Spleen (tissue), 7 donors: ENCODE measurements around the gene TENT5C.

Source experiments
- POLR2A ChIP-seq, 3 donors: fragments of 450-650 bp; IDR thresholded peaks; one replicate each; pipeline ENCODE4 v1.5.1; 2017; ENCODE audit warnings: antibody characterized with exemption in 3 of 3, mild to moderate bottlenecking in 1 of 3
- POLR2AphosphoS5 ChIP-seq, 3 donors: sonication (generic); formaldehyde crosslinking; IDR thresholded peaks; one replicate each; pipeline ENCODE4 v1.5.1; 2017; ENCODE audit warnings: antibody characterized with exemption in 3 of 3
- TF ChIP-seq, protein P1 (sequence below), 11 experiments: fragments of 200-600 bp in 7 of 11; fragments of 450-650 bp in 4 of 11; sonication (generic) in 4 of 11; IDR thresholded peaks in 8 of 11; conservative IDR thresholded peaks in 3 of 11; 1 replicate in 7 of 11; 2 replicates in 4 of 11; pipeline versions ENCODE4 v1.4.0 to v1.8.0; 2016 to 2021; ENCODE audit warnings: antibody characterized with exemption in 11 of 11, inconsistent platforms in 4 of 11, mild to moderate bottlenecking in 1 of 11
- donor health status: DM: no; HTN: no; CAD: no; lungs with moderate emphysema.
- donor health status: DM: no; HTN: no; CAD: no.
- donor health status: DM: no; HTN: no; CAD: no.

DNA sequence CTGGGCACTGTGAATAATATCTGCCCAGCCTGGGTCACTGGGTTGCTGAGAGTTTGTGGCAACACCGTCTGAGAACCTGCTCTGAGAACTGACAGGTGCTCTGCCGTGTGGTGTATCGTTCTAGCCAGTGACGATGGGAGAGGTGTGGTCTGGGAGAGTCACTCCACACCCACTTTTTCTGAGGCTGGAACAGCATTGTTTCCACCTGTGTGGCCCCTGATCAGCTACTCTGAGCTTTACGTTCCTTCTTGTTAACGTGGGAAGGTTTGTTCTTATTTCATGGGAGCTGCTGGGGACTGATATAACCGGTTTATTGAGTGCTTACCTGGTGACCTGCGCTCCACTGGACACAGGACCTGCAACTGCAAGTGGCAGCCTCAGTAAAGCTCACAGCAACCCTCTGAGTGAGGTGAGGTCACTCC, 34.8 kb upstream of the TENT5C start:
- TF ChIP-seq, protein P1, sequence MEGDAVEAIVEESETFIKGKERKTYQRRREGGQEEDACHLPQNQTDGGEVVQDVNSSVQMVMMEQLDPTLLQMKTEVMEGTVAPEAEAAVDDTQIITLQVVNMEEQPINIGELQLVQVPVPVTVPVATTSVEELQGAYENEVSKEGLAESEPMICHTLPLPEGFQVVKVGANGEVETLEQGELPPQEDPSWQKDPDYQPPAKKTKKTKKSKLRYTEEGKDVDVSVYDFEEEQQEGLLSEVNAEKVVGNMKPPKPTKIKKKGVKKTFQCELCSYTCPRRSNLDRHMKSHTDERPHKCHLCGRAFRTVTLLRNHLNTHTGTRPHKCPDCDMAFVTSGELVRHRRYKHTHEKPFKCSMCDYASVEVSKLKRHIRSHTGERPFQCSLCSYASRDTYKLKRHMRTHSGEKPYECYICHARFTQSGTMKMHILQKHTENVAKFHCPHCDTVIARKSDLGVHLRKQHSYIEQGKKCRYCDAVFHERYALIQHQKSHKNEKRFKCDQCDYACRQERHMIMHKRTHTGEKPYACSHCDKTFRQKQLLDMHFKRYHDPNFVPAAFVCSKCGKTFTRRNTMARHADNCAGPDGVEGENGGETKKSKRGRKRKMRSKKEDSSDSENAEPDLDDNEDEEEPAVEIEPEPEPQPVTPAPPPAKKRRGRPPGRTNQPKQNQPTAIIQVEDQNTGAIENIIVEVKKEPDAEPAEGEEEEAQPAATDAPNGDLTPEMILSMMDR (IDR thresholded peaks at IDR 0.05 in 8 of 11, conservative IDR thresholded peaks at IDR 0.05 in 3 of 11), result no peak
- TF ChIP-seq POLR2AphosphoS5 (IDR thresholded peaks at IDR 0.05) (no peak), POLR2A (IDR thresholded peaks at IDR 0.05) (no peak)
